Measurements from ENCODE around the gene SPOCK1. TPM values are rescaled to one million over a fixed set of nuclear protein-coding genes. Genes with fewer than 3 reads are reported as not detected.
A peak's percentile ranks its signal among the peaks of the same experiment; 100 is the strongest.
"Not testable (repeated sequence)": the region's sequence is repeated elsewhere in the genome, so short reads cannot be mapped to it uniquely, and the experiment has no call there.

Gene SPOCK1
- total RNA-seq, 1 donor from 2014 or later: 19.6 TPM

- DNase-seq (no peak), ATAC-seq (ENCODE audit: poor library complexity) (no peak)
- intact Hi-C loops (cut with DNase I): no loop called here
Observed at GRCh38 chr5:137268646-137269045, 230.5 kb downstream of the SPOCK1 start.

- intact Hi-C loops (cut with DNase I): no loop called here
- no peak for DNase-seq
- no peak for ATAC-seq (ENCODE audit: poor library complexity)
Observed at GRCh38 chr5:137266186-137266585, 232.9 kb downstream of the SPOCK1 start.

GRCh38 chr5:137265457-137265856 lies 233.7 kb downstream of the SPOCK1 start:
- intact Hi-C loops (cut with DNase I): no loop called here
- DNase-seq (no peak), ATAC-seq (ENCODE audit: poor library complexity) (no peak)

DNA sequence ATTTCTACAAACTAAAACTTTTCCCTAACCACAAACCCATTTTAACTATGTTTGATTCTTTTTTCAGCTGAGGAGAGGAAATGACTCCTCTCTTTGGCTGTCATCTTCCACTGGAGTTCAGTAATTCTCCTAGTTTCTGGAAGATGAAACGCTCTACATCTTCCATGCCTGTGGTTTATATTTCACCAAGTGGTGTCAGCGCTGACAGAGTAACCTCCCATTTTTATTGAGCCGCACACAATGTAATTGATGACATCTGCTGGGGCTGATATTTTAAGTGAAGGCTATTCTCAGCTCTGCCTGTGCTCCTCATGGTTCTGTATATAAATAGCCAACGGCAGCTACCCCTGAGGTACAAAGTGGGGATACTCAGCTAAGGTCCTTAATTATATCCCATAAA lies 234.6 kb downstream of the SPOCK1 start:
- ATAC-seq (ENCODE audit: poor library complexity) (peak; percentile 54), DNase-seq (no peak)
- intact Hi-C loops (cut with DNase I): no loop called here

DNA sequence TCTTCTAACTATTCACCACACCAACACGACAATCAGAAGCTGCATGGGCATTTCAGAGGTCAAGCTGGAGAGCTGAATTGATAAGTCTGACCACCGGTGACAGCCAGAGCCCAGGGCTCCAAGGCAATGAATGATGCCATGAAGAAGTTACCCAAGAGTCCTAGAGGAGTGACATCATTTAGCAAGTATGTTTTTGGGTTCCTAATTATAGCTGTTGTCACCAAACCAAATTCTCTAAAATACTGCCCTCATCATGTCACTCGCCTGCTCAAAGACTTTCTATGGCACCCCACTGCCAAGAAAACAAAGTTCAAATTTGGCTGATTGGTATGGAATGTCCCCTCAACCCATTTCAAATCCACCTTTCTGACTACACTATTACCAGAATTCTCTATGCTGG lies 235.1 kb downstream of the SPOCK1 start:
- ATAC-seq (ENCODE audit: poor library complexity) (no peak), DNase-seq (no peak)
- intact Hi-C loops (cut with DNase I): no loop called here

- ATAC-seq (ENCODE audit: poor library complexity) (no peak), DNase-seq (no peak)
- intact Hi-C loops (cut with DNase I): no loop called here
Observed at GRCh38 chr5:137263371-137264005, 235.6 kb downstream of the SPOCK1 start.

GRCh38 chr5:137262818-137263217 lies 236.3 kb downstream of the SPOCK1 start:
- no peak for ATAC-seq (ENCODE audit: poor library complexity)
- no peak for DNase-seq
- intact Hi-C loops (cut with DNase I): no loop called here

GRCh38 chr5:137260820-137261695 lies 238.1 kb downstream of the SPOCK1 start:
- ATAC-seq (ENCODE audit: poor library complexity): peak; percentile 74
- DNase-seq: no peak
- intact Hi-C loops (cut with DNase I): no loop called here

- DNase-seq; intact Hi-C loops (cut with DNase I); ATAC-seq (ENCODE audit: poor library complexity): not testable (repeated sequence)
Observed at GRCh38 chr5:137259115-137259514, 240.0 kb downstream of the SPOCK1 start.

GRCh38 chr5:137254119-137255090 lies 244.7 kb downstream of the SPOCK1 start:
- ATAC-seq (ENCODE audit: poor library complexity): peak; percentile 84
- intact Hi-C loops (cut with DNase I): no loop called here
- DNase-seq: no peak

GRCh38 chr5:137252512-137252911 lies 246.6 kb downstream of the SPOCK1 start:
- intact Hi-C loops (cut with DNase I): no loop called here
- DNase-seq (no peak), ATAC-seq (ENCODE audit: poor library complexity) (no peak)

- ATAC-seq (ENCODE audit: poor library complexity) (peak; percentile 59), DNase-seq (peak; percentile 58)
- intact Hi-C loops (cut with DNase I): no loop called here
Observed at GRCh38 chr5:137250421-137250820, 248.7 kb downstream of the SPOCK1 start.

DNA sequence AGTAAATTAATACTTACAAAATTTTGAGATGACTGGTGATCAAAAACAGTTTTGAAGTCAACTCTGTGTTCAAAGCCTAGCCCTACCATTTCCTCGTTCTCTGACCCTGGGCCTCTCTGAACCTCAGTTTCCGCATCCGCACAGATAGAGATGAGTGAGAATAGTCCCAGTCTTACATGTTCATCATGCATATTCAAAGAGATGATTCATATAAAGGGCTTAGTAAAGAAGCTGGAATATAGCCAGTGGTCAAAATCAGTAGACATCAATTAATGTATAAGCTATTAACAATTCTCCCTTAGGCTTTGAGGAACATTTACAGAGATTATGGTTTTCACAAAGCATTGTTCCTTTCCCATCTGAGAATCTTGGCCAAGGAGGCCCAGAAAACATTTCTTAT lies 250.6 kb downstream of the SPOCK1 start:
- intact Hi-C loops (cut with DNase I): no loop called here
- ATAC-seq (ENCODE audit: poor library complexity) (no peak), DNase-seq (no peak)

DNA sequence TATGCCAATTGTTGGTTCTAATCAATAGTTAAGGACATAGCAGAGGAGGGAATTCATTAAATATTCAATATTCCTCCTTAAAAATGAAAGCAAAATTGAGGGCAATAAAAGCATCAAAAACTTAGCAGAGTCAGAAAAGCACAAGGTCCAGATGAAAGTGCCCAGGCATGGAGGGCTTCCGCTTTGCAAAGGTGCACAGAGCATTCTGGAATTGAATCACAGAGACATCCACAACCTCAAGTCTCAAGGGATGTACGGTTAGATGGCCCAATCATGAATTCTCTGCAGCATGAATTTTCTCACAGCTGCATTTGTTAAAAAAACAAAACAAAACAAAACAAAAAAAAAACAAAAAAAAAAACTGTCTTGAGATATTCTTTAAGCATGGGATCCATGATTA lies 253.7 kb downstream of the SPOCK1 start:
- DNase-seq (no peak), ATAC-seq (ENCODE audit: poor library complexity) (no peak)
- intact Hi-C loops (cut with DNase I): no loop called here

DNA sequence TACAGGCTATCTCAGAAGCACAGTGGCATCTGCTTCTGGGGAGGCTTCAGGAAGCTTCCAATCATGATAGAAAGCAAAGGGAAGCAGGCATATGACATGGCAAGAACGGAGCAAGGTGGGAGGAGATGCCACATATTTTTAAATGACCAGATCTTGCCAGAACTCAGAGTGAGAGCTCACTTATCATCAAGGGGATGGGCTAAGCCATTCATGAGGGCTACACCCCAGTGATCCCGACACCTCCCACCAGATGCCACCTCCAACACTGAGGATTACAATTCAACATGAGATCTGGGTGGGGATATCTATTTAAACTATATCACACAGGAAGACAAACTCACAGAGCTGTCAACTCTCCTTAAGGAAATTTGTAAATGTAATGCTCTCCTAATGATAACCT lies 258.8 kb downstream of the SPOCK1 start:
- ATAC-seq (ENCODE audit: poor library complexity): no peak
- intact Hi-C loops (cut with DNase I): no loop called here

DNA sequence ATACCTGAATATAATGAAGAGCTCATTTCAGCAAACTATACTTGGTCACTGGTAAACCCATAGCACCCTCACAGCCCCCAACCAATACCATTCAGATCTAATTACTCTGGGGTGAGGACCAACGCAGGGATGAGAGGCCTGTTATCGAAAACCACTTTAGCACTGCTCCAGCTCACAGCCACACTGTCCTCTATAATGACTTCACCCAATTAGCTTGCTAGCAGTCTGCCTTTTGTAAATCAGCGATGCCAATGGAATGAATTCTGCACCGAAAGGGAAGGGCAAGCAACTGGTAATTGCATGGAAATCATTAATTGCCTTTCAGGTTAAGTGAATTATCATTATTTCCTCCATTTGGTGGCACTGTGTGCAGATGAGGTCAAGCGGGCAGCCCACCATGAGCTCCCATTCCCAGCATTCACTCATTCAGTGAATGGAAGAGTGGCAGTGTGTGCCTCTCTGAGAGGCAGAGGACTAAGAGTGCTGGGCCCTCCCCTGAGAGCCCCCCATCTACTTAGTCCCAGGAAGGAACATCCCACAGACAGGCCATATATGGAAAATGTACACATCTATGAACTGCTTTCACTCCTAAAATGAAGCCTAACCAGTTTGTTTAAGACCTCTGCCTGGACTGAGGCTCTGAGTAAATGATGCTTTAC lies 262.1 kb downstream of the SPOCK1 start:
- DNase-seq (no peak), ATAC-seq (ENCODE audit: poor library complexity) (no peak)
- intact Hi-C loops (cut with DNase I): no loop called here

More for the DNA sequence above, 258.8 kb downstream of the SPOCK1 start:
- DNase-seq: no peak

GRCh38 chr5:137236252-137236651 lies 262.9 kb downstream of the SPOCK1 start:
- no peak for ATAC-seq (ENCODE audit: poor library complexity)
- no peak for DNase-seq
- intact Hi-C loops (cut with DNase I): no loop called here

All from Right ventricle myocardium superior (tissue), 1 donor.